ENCODE results near the gene ZNF385A.

DNA sequence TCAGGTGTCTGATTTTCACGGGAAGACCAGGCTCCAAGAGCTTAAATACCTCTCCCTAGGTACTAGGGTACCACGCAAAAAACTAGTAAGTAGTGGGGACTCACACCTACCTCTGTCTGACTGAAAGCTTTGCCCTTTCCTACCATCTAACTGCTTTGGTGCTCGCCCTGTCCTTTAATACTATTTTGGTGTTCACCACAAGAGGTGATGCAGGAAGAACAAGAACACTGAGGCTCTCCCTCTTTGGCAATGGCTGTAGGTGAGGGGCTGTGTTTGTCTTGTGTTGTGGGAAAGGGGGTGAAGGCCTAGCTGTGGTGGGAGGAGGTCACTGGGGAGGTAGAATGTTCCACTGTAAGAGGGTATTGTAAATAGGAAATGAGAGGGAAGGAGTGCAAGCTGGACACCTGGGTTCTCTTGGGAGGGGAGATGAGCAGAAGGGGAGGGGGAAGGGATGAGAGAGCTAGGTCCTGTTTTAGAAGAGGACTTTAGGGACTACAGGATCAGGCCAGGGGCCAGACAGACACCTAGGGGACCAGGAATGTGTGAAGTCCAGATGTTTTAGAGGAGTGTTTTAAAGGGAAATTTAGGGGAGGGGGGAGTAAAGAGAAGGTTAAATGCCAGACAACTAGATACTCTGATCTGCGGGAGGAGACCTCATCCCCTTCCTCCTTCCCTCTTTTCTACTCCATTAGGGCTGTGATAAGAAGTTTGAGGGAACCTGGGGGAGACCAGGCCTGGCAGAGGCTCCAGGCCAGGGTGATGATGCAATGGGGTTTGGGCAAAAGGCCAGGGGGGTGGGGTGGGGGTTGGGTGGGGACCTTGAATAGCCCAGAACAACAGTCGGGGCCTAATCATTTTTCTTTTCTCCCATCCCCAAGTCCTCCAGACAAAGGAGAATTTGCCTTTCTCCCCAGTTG is 32.4 kb upstream of the ZNF385A start:
- TF ChIP-seq FOXK2 (IDR thresholded peaks at IDR 0.05): no peak
- no peak for TF ChIP-seq FOXP1 (IDR thresholded peaks at IDR 0.05)
- no peak for TF ChIP-seq FOXP1 (CRISPR knock-in tag; IDR thresholded peaks at IDR 0.05)
- no peak for TF ChIP-seq TCF12 (IDR thresholded peaks at IDR 0.05)
- no peak for TF ChIP-seq TCF12 (CRISPR knock-in tag; IDR thresholded peaks at IDR 0.05)

Data from HepG2 (cell line).